HUES6 (cell line): ENCODE measurements around the gene DZANK1.
"Not testable (repeated sequence)": the region's sequence is repeated elsewhere in the genome, so short reads cannot be mapped to it uniquely, and the experiment has no call there.

Experiments used
- H3K27ac ChIP-seq: 2 replicates; pipeline ENCODE4 v1.7.0; 2013; ENCODE audit warnings: low read depth, mild to moderate bottlenecking, low read length, inconsistent platforms
- H3K27me3 ChIP-seq: 2 replicates; pipeline ENCODE4 v1.6.1; 2013; ENCODE audit warnings: low read length; ENCODE audit not compliant: control insufficient read depth, insufficient read depth
- H3K36me3 ChIP-seq: 2 replicates; pipeline ENCODE4 v1.6.1; 2013; ENCODE audit warnings: low read length; ENCODE audit not compliant: control insufficient read depth, insufficient read depth
- H3K4me1 ChIP-seq: 2 replicates; pipeline ENCODE4 v1.6.1; 2013; ENCODE audit warnings: low read length; ENCODE audit not compliant: control insufficient read depth, insufficient read depth
- H3K4me3 ChIP-seq: 2 replicates; pipeline ENCODE4 v1.5.1; 2013; ENCODE audit warnings: low read depth, low read length
- H3K9ac ChIP-seq: one replicate; pipeline ENCODE4 v1.6.1; 2013; ENCODE audit warnings: mild to moderate bottlenecking, low read length
- H3K9me3 ChIP-seq: 2 replicates; pipeline ENCODE4 v1.6.1; 2013; ENCODE audit warnings: low read depth, low read length; ENCODE audit not compliant: control insufficient read depth, insufficient read depth

The DZANK1 gene

GRCh38 chr20:18377896-18378481 lies 88.8 kb downstream of the DZANK1 start:
- Histone ChIP-seq H3K4me1 (no peaks in the 10 kb centered on the region), H3K27me3 (no peaks in the 10 kb centered on the region), H3K4me3 (no peak overlapping the region), H3K9me3 (no peaks in the 10 kb centered on the region), H3K27ac (no peak overlapping the region), H3K9ac (no peak overlapping the region), H3K36me3 (no peaks in the 10 kb centered on the region)

GRCh38 chr20:18375551-18375950 lies 91.3 kb downstream of the DZANK1 start:
- not testable (repeated sequence) for H3K4me1 ChIP-seq, H3K27me3 ChIP-seq, H3K36me3 ChIP-seq, H3K4me3 ChIP-seq, H3K27ac ChIP-seq, H3K9me3 ChIP-seq, H3K9ac ChIP-seq

- no peaks in the 10 kb centered on the region for H3K36me3 ChIP-seq
- H3K9me3 ChIP-seq, result no peaks in the 10 kb centered on the region
- no peak overlapping the region for H3K9ac ChIP-seq
- no peaks in the 10 kb centered on the region for H3K4me1 ChIP-seq
- no peak overlapping the region for H3K27ac ChIP-seq
- no peak overlapping the region for H3K4me3 ChIP-seq
- no peaks in the 10 kb centered on the region for H3K27me3 ChIP-seq
These were observed 94.5 kb downstream of the DZANK1 start for GRCh38 chr20:18372296-18372695.

GRCh38 chr20:18364768-18365167 lies 102.1 kb downstream of the DZANK1 start:
- H3K4me1 ChIP-seq, result no peaks in the 10 kb centered on the region
- no peaks in the 10 kb centered on the region for H3K27me3 ChIP-seq
- no peaks in the 10 kb centered on the region for H3K36me3 ChIP-seq
- no peaks in the 10 kb centered on the region for H3K9me3 ChIP-seq
- H3K27ac ChIP-seq, result no peak overlapping the region
- H3K9ac ChIP-seq, result no peak overlapping the region
- no peak overlapping the region for H3K4me3 ChIP-seq

GRCh38 chr20:18363708-18364107 lies 103.1 kb downstream of the DZANK1 start:
- Histone ChIP-seq H3K36me3 (no peaks in the 10 kb centered on the region), H3K9ac (no peak overlapping the region), H3K4me1 (no peaks in the 10 kb centered on the region), H3K9me3 (no peaks in the 10 kb centered on the region), H3K4me3 (no peak overlapping the region), H3K27ac (no peak overlapping the region), H3K27me3 (no peaks in the 10 kb centered on the region)

- no peaks in the 10 kb centered on the region for H3K9me3 ChIP-seq
- no peaks in the 10 kb centered on the region for H3K36me3 ChIP-seq
- H3K27me3 ChIP-seq, result no peaks in the 10 kb centered on the region
- no peaks in the 10 kb centered on the region for H3K4me1 ChIP-seq
- H3K9ac ChIP-seq, result no peak overlapping the region
- no peak overlapping the region for H3K27ac ChIP-seq
- no peak overlapping the region for H3K4me3 ChIP-seq
These were observed 103.9 kb downstream of the DZANK1 start for GRCh38 chr20:18362916-18363315.

GRCh38 chr20:18361678-18362077 lies 105.2 kb downstream of the DZANK1 start:
- Histone ChIP-seq H3K27me3 (no peaks in the 10 kb centered on the region), H3K27ac (no peak overlapping the region), H3K4me3 (no peak overlapping the region), H3K9me3 (no peaks in the 10 kb centered on the region; the same call in 1 of the 2 replicates), H3K9ac (no peak overlapping the region), H3K4me1 (no peaks in the 10 kb centered on the region), H3K36me3 (no peaks in the 10 kb centered on the region)

GRCh38 chr20:18360635-18361034 lies 106.2 kb downstream of the DZANK1 start:
- Histone ChIP-seq H3K4me1 (no peaks in the 10 kb centered on the region), H3K9me3 (no peaks in the 10 kb centered on the region; the same call in 1 of the 2 replicates), H3K4me3 (no peak overlapping the region), H3K9ac (no peak overlapping the region), H3K27me3 (no peaks in the 10 kb centered on the region), H3K27ac (no peak overlapping the region), H3K36me3 (no peaks in the 10 kb centered on the region)

- Histone ChIP-seq H3K9me3 (no peaks in the 10 kb centered on the region; the same call in 1 of the 2 replicates), H3K4me1 (no peaks in the 10 kb centered on the region), H3K36me3 (no peaks in the 10 kb centered on the region), H3K9ac (no peak overlapping the region), H3K4me3 (no peak overlapping the region), H3K27ac (no peak overlapping the region), H3K27me3 (no peaks in the 10 kb centered on the region)
These were observed 107.0 kb downstream of the DZANK1 start for GRCh38 chr20:18359854-18360253.

GRCh38 chr20:18349749-18350148 lies 117.1 kb downstream of the DZANK1 start:
- not testable (repeated sequence) for H3K36me3 ChIP-seq, H3K4me3 ChIP-seq, H3K27me3 ChIP-seq, H3K9ac ChIP-seq, H3K4me1 ChIP-seq, H3K27ac ChIP-seq, H3K9me3 ChIP-seq
